ENCODE data around the gene ITGA8.

DNA sequence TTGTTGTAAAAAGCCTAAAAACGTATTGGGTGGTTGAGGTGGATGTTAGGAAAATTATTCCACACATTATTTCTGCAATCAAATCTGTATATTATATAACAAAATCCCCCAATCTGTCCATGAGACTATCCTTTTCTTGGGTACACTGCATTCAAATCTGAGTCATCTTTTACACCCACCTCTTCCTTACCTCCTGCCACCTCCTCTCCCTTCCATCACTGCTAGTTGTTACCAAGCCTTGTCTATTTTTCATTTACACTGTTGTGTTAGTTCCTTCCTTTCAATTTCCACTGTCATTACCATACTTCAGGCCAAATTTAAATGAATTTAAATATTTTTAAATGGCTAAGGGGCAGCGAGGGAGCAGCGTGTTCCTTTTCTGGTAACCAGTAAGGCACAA, 83.3 kb downstream of the ITGA8 start:
- no peak for TF ChIP-seq CTCF (IDR thresholded peaks at IDR 0.05; ENCODE audit: low read length)
- TF ChIP-seq EZH2 (IDR thresholded peaks at IDR 0.05; ENCODE audit: borderline replicate concordance, low read length), result no peak

Data from OCI-LY1 (cell line).